Endothelial cell of umbilical vein (primary cell): ENCODE data around the gene PDK2. TPM values are rescaled to one million over a fixed set of nuclear protein-coding genes. Genes with fewer than 3 reads are reported as not detected.

Source experiments
- BruUV-seq: library from RNA; stranded (reverse); fragments of 400-500 nt; replicated peaks from 2 replicates; lab custom pipeline; 2021; lab: Mats Ljungman, UMichigan
- CTCF ChIA-PET: fragments of 300-600, 350-600 bp; sonication (Branson Sonifier 250); formaldehyde crosslinking; loops from one replicate; lab custom pipeline; 2021; ENCODE audit warnings: antibody characterized with exemption, inconsistent platforms; lab: Charles Lee
- POLR2A ChIA-PET: fragments of 300-600, 350-600 bp; sonication (Branson Sonifier 250); formaldehyde crosslinking; loops from one replicate; lab custom pipeline; 2021; ENCODE audit warnings: antibody characterized with exemption, inconsistent platforms; lab: Charles Lee
- DNase-seq: peaks from one replicate; pipeline ENCODE4 v3.0.0-alpha.2; 2011; ENCODE audit warnings: low read depth, low spot score
- FAIRE-seq: peaks from 2 replicates; lab custom pipeline; 2011; peaks lifted over from hg19 to GRCh38; lab: Jason Lieb, UNC
- H2AFZ ChIP-seq: 2 replicates; pipeline ENCODE4 v1.6.0; 2012; ENCODE audit warnings: low read depth, low read length, control low read depth, inconsistent platforms
- H3K27ac ChIP-seq: 2 replicates; pipeline ENCODE4 v1.5.1; 2011; ENCODE audit warnings: low read depth, mild to moderate bottlenecking, control low read depth, low read length, moderate library complexity; ENCODE audit not compliant: insufficient read depth
- H3K27me3 ChIP-seq, 2 experiments: 2 replicates each; pipeline versions ENCODE4 v1.6.0 to v1.6.1; 2011; ENCODE audit warnings: low read length in 2 of 2, mixed read lengths in 1 of 2; ENCODE audit not compliant: control insufficient read depth in 2 of 2, insufficient read depth in 2 of 2
- H3K36me3 ChIP-seq, 2 experiments: 2 replicates in 1 of 2; 3 replicates in 1 of 2; pipeline ENCODE4 v1.5.1; 2011; ENCODE audit warnings: low read length in 2 of 2, mild to moderate bottlenecking in 1 of 2, moderate library complexity in 1 of 2; ENCODE audit not compliant: control insufficient read depth in 2 of 2, insufficient read depth in 2 of 2; ENCODE audit errors: extremely low read depth in 1 of 2
- H3K4me1 ChIP-seq: 3 replicates; pipeline ENCODE4 v1.5.1; 2011; ENCODE audit warnings: mild to moderate bottlenecking, low read length; ENCODE audit not compliant: control insufficient read depth, insufficient read depth; ENCODE audit errors: extremely low read depth
- H3K4me2 ChIP-seq: 2 replicates; pipeline ENCODE4 v1.6.1; 2011; ENCODE audit warnings: low read length, control low read depth, mixed read lengths; ENCODE audit not compliant: insufficient read depth
- H3K4me3 ChIP-seq, 3 experiments: fragments of 200-600 bp in 1 of 3; sonication (generic), shearing (Covaris generic) in 1 of 3; replicated peaks in 1 of 3; 2 replicates each; pipeline ENCODE4 v1.5.1; 2011 to 2016; ENCODE audit warnings: control low read depth in 3 of 3, low read length in 3 of 3, mild to moderate bottlenecking in 2 of 3, inconsistent platforms in 1 of 3, low read depth in 1 of 3, moderate library complexity in 1 of 3; ENCODE audit not compliant: insufficient read depth in 1 of 3
- H3K79me2 ChIP-seq: 2 replicates; pipeline ENCODE4 v1.6.0; 2012; ENCODE audit warnings: low read length, inconsistent platforms; ENCODE audit not compliant: control insufficient read depth, insufficient read depth
- H3K9ac ChIP-seq: replicated peaks from 2 replicates; pipeline ENCODE3; 2011; ENCODE audit warnings: low read length, control low read depth; ENCODE audit not compliant: insufficient read depth; ENCODE audit errors: extremely low read depth
- H3K9me1 ChIP-seq: replicated peaks from 3 replicates; pipeline ENCODE4 v1.6.0; 2011; ENCODE audit warnings: mild to moderate bottlenecking, low read length; ENCODE audit not compliant: control insufficient read depth, insufficient read depth; ENCODE audit errors: extremely low read depth
- H3K9me3 ChIP-seq: replicated peaks from 2 replicates; pipeline ENCODE4 v1.5.1; 2012; ENCODE audit warnings: low read length, inconsistent platforms; ENCODE audit not compliant: control insufficient read depth, insufficient read depth
- H4K20me1 ChIP-seq: replicated peaks from 2 replicates; pipeline ENCODE3; 2011; ENCODE audit warnings: mild to moderate bottlenecking, low read length; ENCODE audit not compliant: control insufficient read depth, insufficient read depth; ENCODE audit errors: extremely low read depth
- EZH2 ChIP-seq: IDR thresholded peaks from 2 replicates; pipeline ENCODE4 v1.6.1; 2012; ENCODE audit warnings: borderline replicate concordance, low read depth, mild to moderate bottlenecking, moderate library complexity, low read length, inconsistent platforms; ENCODE audit not compliant: severe bottlenecking
- FOS ChIP-seq: IDR thresholded peaks from 2 replicates; pipeline ENCODE4 v1.6.1; 2011; ENCODE audit warnings: mild to moderate bottlenecking, low read length, moderate library complexity, borderline replicate concordance; ENCODE audit not compliant: insufficient read depth
- GATA2 ChIP-seq: IDR thresholded peaks from 2 replicates; pipeline ENCODE4 v1.7.0; 2011; ENCODE audit warnings: low read depth, mild to moderate bottlenecking, moderate library complexity, mixed read lengths, low read length; ENCODE audit not compliant: insufficient read length, insufficient read depth
- JUN ChIP-seq: IDR thresholded peaks from 2 replicates; pipeline ENCODE4 v1.6.1; 2011; ENCODE audit warnings: borderline replicate concordance, low read depth; ENCODE audit not compliant: insufficient read length, insufficient read depth
- MYC ChIP-seq: IDR thresholded peaks from one replicate; pipeline ENCODE4 v1.6.1; 2011; ENCODE audit warnings: mild to moderate bottlenecking, low read depth, low read length
- POLR2A ChIP-seq: IDR thresholded peaks from 2 replicates; pipeline ENCODE4 v1.6.1; 2012; ENCODE audit warnings: low read depth, mild to moderate bottlenecking, control low read depth, low read length
- POLR2AphosphoS5 ChIP-seq: IDR thresholded peaks from 2 replicates; pipeline ENCODE4 v1.6.1; 2012; ENCODE audit warnings: low read depth, mild to moderate bottlenecking, control low read depth, low read length, moderate library complexity; ENCODE audit not compliant: insufficient read depth
- dilution Hi-C: fragments of 300-500 bp; cut with MboI; formaldehyde crosslinking; loops from one replicate; pipeline ENCODE4 v1.15.0; 2019; ENCODE audit warnings: low sequenced_read_pairs; ENCODE audit not compliant: extremely low pct_ligation_motif_present
- intact Hi-C: fragments of 100-400 bp; cut with micrococcal nuclease; formaldehyde crosslinking; loops from one replicate; pipeline ENCODE4 v1.10.0; 2022
- polyA plus RNA-seq, 4 experiments: library from polyadenylated mRNA; depleted of rRNA in 3 of 4; stranded (reverse) in 3 of 4; unstranded in 1 of 4; fragments of >200 nt; gene quantifications; 2 replicates each; pipeline versions ENCODE4 v1.2.1 to v1.2.3, GENCODE V29; 2011 to 2012; ENCODE audit warnings: missing spikeins in 1 of 4
- total RNA-seq: library from RNA; stranded (reverse); gene quantifications from 2 replicates; pipeline ENCODE4 v1.2.3, GENCODE V29; 2021
- TF ChIP-seq, protein P1 (sequence below), 2 donors: IDR thresholded peaks; 1 replicate in 1 of 2; 2 replicates in 1 of 2; pipeline ENCODE4 v1.5.1; 2011; ENCODE audit warnings: low read length in 2 of 2, mild to moderate bottlenecking in 2 of 2, moderate library complexity in 2 of 2, control low read depth in 1 of 2, inconsistent platforms in 1 of 2, low read depth in 1 of 2; ENCODE audit not compliant: insufficient read depth in 1 of 2; ENCODE audit errors: extremely low read depth in 1 of 2
- TF ChIP-seq, protein P2 (sequence below): IDR thresholded peaks from 2 replicates; pipeline ENCODE4 v1.6.1; 2011; ENCODE audit not compliant: insufficient read depth, insufficient read length

PDK2 gene
- total and polyA plus RNA-seq, 2 donors (not counting 3 experiments of a cell fraction or from before 2014, with no cell fraction given), result 21.3 to 114 TPM

DNA sequence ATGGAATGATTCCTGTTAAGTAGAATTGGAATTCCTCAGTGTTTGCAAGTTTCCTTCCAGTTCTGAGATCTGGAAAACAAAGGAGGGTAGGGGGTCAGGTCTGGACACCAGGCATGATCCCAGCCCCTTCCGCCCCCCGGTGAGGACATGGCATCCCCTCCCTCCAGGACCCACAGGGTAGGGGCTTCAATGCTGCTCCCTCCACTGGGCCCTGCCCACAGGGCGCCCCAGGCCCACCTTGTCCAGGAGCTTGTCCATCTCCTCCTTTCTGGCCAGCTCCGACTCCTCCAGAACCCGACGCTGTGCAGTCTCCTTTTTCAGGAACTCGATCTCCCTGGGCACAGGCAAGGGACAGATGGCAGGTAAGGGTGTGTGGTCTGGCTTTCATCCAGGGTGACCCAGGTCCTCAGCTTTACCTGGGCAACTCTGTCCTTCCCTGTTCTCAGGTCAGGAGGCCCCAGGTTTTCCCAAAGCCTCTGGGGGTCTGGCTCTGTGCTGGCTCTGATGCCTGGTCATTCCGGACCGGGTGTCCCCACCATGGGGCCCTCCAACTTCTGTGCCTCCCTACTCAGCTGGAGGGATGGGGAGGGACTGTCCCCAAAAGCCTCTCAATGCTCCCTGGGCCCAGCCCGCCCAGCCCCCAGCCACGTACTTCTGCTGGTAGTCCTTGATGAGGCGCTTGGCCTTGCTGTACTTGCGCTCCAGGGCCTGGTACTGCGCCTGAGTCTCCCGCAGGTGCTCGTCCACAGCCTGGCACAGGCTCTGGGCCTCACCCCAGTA lies 40.4 kb downstream of the PDK2 start:
- Histone ChIP-seq H3K9ac (no peak overlapping the region), H3K4me1 (peaks cover 8% of the 10 kb centered on the region), H3K9me1 (no peaks in the 10 kb centered on the region), H3K9me3 (no peaks in the 10 kb centered on the region), H3K4me2 (no peak overlapping the region), H3K79me2 (no peaks in the 10 kb centered on the region), H3K36me3 (peaks cover 22 to 53% of the 10 kb centered on the region in 2 experiments), H3K27ac (no peak overlapping the region), H3K27me3 (no peaks in the 10 kb centered on the region), H3K4me3 (no peak overlapping the region), H2AFZ (no peak overlapping the region), H4K20me1 (no peaks in the 10 kb centered on the region)
- ChIA-PET CTCF (interaction anchor here (0.7 to 2.7 kb wide), 4 partner anchors 17 to 26 kb away, joined by 3 to 11 read pairs (median 5); no protein-coding TSS in a partner anchor), POLR2A (no interaction called here)
- BruUV-seq, result no TSS peak
- dilution Hi-C loops (no loop called here), intact Hi-C loops (no loop called here)
- DNase-seq, result no peak
- no peak for FAIRE-seq
- TF ChIP-seq FOS, result no peak
- TF ChIP-seq POLR2AphosphoS5, result no peak
- TF ChIP-seq, protein P1, sequence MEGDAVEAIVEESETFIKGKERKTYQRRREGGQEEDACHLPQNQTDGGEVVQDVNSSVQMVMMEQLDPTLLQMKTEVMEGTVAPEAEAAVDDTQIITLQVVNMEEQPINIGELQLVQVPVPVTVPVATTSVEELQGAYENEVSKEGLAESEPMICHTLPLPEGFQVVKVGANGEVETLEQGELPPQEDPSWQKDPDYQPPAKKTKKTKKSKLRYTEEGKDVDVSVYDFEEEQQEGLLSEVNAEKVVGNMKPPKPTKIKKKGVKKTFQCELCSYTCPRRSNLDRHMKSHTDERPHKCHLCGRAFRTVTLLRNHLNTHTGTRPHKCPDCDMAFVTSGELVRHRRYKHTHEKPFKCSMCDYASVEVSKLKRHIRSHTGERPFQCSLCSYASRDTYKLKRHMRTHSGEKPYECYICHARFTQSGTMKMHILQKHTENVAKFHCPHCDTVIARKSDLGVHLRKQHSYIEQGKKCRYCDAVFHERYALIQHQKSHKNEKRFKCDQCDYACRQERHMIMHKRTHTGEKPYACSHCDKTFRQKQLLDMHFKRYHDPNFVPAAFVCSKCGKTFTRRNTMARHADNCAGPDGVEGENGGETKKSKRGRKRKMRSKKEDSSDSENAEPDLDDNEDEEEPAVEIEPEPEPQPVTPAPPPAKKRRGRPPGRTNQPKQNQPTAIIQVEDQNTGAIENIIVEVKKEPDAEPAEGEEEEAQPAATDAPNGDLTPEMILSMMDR (IDR thresholded peaks at IDR 0.05; ENCODE audit: extremely low read depth in 1 of 2, insufficient read depth in 1 of 2, low read depth in 1 of 2, low read length in 2 of 2), result no peak
- TF ChIP-seq, protein P2, sequence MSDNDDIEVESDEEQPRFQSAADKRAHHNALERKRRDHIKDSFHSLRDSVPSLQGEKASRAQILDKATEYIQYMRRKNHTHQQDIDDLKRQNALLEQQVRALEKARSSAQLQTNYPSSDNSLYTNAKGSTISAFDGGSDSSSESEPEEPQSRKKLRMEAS, result no peak
- TF ChIP-seq JUN, result no peak
- no peak for TF ChIP-seq MYC
- TF ChIP-seq EZH2, result no peak
- no peak for TF ChIP-seq GATA2
- no peak for TF ChIP-seq POLR2A
